NCI-H2029 treated with DMSO at 0.1 percent for 48 hours (cell line): ENCODE results near the gene CYB5B.
"Not testable (repeated sequence)": the region's sequence is repeated elsewhere in the genome, so short reads cannot be mapped to it uniquely, and the experiment has no call there.

Experiments used
- DNase-seq: peaks from one replicate; lab custom pipeline; 2025; lab: John Stamatoyannopoulos, UW

Gene CYB5B

DNA sequence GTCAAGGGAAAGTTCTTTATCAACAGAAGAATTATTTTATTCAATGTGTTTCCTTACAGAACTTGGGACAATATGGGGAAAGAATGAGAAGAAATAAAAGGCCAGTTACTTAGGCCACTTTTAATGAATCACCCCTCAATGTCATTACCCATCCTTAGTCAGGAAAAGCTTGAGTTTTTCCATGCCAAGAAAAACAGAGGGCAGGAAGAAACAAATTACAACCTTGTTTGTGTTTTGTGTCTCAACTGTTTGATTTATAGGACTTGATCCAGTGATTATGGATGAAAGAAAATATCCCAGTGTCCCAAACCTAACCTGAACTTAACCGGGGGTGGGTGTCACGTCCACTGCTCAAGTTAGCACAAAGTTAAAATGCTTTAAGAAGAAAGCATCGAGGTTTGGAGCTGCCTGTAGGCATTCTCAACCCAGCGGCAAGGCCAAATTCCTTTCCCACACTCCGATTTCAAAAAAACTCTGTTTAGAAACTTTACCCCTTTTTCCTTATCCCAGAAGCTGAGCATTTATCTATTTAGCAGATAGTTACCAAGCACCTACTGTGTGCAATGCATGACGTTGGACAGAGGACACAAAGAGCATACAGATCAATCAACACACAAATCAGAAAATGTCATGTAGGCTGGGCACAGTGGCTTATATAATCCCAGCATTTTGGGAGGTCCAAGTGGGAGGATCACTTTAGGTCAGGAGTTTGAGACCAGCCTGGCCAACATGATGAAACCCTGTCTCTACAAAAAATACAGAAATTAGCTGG is 14.0 kb upstream of the CYB5B start:
- no peak for DNase-seq

DNA sequence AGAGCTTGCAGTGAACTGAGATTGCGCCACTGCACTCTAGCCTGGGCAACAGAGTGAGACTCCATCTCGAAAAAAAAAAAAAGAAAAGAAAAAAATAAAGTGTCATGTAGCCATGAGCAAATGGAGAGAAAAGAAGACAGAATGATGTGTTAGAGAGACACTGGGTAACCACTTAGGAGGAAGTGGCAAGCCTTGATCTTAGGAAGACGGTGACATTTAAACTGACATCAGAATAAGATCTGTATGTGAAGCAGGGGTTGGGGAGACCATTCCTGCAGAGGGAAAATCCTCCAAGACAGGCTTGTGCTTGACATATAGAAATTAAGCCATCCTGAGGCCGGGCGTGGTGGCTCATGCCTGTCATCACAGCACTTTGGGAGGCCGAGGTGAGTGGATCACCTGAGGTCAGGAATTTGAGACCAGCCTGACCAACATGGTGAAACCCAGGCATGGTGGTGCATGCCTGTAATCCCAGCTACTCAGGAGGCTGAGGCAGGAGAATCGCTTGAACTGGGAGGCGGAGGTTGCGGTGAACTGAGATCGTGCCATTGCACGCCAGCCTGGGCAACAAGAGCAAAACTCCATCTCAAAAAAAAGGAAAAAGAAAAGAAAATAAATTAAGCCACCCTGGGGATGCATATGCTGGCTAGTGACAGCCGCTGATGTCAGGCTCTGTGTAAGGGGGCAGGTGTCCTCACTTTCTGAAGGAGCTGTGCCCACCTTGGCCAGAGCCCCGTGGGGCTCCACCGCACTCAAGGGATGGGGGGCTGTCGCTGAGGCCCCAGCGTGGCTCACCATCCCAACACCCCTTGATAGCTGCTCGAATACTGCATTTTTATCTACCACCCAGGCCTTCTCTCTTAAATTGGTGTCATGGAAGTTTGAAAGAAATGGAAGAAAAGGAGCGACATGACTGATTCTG is 13.1 kb upstream of the CYB5B start:
- DNase-seq = no peak

DNA sequence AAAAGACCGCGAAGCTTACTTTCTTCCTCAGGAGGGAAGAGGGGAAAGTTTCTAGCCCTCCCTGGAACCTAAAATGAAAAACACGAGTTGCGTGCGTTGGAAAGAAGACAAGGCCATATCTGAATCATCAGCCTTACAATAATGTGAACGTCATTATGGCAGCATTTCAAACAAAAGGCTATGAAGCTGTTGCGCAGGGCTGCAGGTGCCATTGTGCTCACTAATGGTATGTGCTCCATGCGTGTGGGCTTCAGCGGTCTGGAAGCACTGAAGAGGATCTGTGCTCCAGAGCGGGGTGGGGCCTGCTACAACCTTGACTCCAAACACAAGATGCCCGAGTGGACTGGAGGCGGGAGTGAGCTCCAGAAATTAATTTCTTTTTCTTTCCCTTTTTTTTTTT is 12.1 kb upstream of the CYB5B start:
- DNase-seq = no peak

DNA sequence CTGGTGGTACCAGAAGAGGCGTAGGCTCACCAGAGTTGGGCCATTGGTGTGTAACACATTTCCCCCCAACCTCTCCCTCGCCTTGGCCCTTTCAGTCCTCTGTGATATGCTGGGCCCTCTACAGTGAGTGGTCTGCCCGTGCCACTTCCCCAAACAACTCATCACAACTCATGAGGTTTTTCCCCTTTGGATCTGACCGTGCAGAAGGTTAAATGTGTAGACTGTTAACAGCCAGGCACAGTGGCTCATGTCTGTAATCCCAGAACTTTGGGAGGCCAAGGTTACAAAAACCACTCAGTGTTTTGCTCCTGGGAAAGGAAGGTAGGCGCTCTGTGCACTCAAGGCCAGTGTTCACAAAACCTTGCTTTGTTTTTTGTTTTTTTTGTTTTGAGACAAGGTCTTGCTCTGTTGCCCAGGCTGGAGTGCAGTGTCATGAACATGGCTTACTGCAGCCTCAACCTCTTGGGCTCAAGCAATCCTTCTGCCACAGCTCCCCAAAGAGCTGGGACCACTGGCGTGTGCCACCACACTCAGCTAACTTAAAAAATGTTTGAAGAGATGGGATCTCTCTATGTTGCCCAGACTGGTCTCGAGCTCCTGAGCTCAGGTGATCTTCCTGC is 11.3 kb upstream of the CYB5B start:
- DNase-seq = no peak

DNA sequence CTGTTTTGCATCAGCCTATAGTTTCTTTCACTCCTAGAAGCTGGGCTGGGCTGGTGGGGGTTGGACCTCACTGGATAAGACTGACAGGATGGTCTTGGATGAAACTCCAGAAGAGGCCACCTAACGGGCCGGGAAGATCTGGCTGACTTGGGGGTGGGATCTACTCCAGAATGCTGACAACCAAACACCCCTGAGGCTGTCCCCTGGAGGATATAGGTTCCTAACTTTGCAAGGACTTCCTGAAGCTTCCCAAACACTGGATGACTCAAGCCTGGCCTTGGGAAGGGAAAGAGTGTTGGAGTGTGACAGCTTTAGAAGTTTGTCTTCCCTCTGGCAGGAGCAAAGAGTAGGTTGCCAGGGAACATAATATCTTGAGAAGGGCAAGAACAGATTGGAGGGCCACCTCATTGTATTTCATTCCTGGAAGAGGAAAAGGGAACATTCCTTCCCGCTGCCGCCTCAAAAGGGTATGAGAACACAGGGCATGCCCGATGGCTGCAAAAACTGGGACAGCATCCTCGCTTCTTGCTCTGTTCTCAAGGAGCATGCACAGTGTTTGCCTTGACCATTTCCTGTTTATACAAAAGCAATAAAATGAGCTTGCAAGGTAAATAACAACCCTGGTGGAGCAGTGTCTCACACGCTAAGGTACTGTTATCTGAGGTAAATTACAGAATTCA is 6.8 kb upstream of the CYB5B start:
- DNase-seq = no peak

DNA sequence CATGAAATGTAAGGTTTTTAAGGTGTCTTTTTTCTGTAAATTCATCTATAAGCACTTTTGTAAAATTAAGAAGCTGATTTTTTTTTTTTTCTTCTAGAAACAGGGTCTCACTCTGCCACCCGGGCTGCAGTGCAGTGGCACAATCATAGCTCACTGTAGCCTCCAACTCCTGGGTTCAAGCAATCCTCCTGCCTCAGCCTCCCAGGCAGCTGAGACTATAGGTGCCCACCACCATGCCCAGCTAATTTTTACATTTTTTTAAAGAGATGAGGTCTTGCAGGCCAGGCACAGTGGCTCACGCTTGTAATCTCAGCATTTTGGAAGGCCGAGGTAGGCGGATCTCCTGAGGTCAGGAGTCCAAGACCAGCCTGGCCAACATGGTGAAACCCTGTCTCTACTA is 4.5 kb upstream of the CYB5B start:
- DNase-seq = no peak

DNA sequence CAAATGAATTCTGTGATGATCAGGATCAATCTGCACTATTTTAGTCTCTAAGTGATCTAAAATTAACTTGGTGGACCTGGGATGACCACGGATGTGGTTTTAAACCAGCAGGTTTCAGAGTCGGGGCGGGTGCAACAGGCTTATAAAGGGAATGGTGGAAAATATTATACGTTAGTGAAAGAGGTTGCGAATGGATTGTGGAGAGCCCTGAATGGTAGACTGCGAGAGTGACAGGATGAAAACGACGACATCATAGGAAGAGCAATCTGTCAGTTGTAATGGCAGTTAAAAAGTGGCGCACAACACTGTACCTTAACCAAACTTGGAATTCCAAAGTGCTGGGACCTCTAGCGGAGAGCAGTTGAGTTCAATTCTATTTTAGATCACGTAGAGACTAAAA is 1.2 kb upstream of the CYB5B start:
- DNase-seq = no peak

DNA sequence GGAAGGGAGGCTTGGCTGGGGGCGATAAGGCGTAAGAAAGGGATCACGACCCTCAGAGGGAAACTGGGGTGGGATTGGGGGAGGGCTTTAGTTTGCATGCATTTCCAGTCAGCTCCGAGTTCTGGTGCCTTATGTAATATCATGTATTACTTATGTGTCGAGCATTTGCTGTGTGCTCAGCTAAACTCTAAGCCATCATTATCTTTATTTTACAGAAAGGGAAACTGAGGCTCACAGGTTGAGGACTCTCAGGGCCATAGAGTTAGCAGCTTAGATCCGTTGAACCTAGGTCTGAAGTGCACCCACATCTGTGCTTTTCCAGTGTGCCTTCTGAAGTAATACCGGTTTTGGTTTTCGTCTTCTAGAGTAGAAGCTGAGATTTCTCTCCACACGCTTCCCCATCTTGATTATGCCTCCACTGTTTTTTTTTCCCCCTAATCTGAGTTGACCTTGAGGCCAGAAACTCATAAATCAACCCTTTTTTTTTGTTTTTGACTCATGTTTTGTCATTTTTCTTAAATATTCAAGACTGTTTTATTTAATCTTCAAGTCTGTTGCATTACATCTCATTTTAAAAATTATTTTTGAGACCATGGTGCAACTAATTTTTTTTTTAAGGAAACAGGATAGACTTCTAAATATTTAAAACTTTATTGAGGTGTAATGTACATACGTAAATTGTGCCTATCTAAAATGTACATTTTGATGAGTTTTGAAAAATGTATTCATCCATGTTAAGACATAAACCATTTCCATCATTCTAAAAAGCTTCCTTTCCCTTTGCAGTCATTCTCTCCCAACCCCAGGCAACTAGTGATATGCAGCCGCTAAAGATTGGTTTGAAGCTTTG is 741 bp downstream of the CYB5B start:
- no peak for DNase-seq

DNA sequence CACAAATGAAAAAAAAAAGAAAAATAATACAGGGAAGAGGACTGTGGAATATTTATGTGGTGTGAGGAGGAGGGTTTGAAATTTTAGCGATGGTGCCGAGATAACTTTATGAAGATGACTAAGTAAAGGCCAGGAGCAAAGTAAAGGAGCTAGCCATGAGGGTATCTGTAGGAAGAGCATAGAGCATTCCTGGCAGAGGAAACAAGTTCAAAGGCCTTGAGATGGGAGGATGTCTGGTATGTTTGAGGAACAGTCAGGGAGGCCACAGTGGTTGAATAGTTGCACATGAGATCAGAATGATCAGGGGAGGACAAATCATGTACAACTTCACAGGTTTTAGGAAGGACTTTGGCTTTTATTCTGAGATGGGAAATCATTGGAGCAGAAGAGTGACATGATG is 4.2 kb downstream of the CYB5B start:
- no peak for DNase-seq

DNA sequence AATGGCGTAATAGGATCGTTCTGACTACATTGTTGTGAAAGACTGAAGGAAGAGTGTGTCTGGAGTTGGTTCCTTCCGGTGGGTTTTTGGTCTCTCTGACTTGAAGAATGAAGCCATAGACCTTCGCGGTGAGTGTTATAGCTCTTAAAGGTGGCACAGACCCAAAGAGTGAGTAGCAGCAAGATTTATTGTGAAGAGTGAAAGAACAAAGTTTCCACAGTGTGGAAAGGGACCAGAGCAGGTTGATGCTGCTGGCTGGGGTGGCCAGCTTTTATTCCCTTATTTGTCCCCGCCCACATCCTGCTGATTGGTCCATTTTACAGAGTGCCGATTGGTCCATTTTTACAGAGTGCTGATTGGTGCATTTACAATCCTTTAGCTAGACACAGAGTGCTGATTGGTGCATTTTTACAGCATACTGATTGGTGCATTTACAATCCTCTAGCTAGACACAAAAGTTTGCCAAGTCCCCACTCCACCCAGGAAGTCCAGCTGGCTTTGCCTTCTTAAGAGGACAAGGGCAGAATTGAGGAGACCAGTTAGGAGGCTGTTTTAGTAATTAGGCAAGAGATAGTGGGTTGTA is 4.7 kb downstream of the CYB5B start:
- not testable (repeated sequence) for DNase-seq

DNA sequence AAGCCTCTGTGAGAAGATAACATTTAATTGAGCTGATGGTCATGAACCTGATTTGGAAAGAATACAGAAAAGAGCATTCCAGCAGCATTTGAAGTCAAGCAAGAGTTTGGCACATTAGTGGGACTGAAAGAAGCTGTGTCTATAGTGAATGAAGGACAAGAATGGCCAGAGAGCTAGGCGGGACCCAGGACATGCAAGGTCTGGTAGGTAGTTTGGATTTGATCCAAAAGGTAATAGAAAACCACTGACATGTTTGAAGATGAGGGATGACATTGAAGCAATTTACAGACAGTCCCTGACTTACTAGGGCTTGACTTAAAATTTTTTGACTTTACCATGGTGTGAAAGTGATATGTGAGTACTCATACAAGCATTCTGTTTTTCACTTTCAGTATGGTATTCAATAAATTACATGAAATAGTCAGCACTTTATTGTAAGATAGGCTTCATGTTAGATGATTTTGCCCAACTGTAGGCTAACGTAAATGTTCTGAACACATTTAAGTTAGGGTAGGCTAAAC is 7.6 kb downstream of the CYB5B start:
- no peak for DNase-seq

DNA sequence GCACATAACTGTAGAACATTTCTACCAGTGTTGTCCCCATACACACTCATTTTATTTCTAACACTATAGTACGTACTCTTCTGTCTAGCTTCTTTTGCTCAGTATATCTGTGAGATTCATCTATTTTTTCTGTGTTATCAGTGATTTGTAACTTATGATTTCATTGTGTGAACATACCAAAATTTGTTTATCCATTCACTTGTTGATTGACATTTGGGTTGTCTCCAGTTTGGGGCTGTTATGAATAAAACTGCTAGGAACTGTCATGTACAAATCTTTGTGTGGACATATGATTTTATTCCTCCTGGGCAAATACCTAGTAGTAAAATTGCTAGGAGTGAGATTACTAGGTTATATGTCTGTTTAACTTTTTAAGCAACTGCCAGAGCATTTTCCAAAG is 9.6 kb downstream of the CYB5B start:
- DNase-seq = no peak

DNA sequence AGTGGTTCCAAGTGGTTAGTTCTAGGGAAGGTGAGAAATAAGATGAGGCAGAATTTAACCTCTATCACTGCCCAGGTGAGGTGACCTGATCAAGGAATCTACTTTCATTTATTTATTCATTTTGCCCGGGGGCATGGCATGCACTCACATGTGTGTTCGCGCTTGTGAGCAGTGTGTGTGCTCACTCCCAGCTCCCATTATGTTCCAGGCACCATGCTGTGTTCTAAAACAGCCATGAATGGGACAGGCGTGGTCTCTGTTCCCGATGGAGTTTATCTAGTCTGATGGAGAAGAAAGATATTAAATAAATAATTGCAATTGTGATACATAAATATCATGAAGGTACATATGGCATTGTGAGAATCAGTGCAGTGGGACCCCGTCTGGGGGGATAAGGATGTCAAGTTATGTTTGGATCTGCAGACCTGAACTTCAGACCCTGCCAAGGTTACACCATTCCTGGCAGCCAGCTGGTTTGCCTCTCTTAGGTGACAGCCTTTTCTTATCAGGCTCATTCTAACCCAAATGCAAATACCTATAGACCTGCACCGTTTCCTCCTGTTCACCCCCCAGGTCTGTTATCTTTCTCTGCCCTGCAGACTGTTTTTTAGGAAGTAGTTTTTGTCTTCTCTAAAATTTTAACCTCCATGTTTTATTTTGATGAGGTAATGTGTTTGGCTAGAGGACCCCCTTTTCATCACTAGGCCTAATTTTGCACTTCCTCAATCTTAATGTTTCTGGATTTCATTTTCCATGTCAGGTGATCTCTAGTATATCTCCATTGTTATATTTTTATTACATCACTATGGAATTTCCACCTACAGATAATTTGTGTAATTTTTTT is 11.8 kb downstream of the CYB5B start:
- no peak for DNase-seq

DNA sequence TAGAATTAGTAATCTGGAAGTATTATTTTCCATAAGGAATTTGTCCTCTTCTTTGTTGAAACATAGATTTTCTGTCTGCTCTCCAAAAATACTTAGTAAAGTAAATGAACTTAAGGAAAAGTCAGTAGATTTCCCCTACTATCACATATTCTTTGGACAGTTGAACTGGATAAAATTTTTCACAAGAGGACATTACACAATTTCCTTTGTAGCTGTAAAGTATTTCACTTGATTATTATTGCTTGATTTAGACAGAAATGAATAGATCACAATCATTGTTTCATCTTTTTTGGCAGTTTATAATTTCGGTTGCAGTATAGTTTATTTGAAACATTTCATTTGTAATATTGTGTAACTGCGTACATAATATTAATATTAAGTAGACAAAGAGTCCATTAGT is 12.5 kb downstream of the CYB5B start:
- no peak for DNase-seq

DNA sequence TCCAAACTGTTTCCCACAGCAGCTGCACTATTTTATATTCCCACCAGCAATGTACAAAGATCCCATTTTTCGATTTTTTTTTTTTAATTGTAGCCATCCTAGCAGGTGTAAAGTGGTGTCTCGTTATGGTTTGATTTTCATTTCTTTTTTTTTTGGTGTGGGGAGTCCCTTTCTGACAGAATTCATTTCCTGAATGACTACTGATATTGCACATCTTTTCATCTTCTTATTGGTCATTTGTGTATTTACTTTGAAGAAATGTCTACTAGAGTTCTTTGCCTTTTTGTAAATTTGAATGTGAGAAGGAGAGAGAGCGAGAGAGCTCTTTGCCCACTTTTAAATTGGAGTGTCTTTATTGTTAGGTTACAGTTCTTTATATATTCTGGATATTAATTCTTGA is 14.0 kb downstream of the CYB5B start:
- DNase-seq = no peak

DNA sequence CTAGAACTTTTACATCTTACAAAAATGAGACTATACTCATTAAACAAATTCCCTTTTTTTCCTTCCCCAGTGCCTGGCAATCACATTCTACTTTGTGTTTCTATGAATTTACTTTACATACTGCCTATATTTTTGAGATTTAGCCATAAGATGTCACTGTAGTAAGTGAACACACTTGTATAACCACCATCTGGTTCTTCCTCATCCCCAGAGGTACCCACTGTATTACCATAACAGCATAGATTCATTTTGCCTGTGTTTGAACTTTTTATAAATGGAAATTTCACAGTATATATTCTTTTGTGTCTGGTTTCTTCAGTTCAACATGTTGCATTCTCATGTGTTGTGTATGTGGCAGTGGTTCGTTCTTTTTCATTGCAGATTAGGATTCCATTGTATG is 15.8 kb downstream of the CYB5B start:
- no peak for DNase-seq

DNA sequence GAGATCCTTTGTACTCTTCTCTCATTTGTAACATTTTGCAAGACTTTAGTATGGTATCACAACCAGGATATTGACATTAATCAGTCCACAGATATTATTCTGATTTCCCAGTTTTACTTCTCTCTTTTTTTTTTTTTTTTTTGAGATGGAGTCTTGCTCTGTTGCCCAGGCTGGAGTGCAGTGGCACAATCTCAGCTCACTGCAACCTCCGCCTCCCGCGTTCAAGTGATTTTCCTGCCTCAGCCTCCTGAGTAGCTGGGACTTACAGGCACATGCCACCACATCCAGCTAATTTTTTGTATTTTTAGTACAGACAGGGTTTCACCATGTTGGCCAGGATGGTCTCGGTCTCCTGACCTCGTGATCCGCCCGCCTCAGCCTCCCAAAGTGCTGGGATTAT is 16.6 kb downstream of the CYB5B start:
- not testable (repeated sequence) for DNase-seq

DNA sequence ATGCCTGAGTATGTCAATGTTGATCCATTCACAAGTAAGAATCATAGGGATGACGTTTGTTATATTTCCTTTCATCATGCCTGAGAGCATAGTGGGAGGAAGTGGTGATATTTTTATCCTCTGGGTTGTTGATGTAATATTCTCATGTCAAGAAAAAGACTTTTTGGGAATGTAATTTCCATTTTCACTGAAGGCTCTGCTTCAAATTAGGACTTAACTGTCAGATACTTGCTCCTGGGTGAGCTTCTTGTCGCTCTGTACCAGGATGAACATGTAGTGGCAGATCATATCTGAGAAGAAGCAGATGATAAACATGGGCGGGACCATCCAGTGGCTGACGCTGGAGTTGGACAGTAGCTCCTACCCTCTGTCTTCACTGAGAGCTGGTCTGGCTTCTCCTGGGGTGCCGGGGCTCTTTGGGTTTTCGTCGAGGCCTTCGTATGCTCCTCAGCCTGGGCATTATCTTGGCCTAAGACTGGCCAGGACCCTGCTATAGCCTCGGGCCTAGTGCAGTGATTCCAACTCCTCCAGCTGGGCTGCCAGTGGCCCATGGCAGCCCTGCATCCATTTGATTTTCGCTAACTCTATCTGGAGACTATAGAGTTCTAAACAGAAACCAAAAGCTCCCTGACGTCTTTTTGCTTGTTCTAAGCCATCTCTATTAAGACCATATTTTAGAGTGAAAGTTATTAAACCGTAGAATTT is 19.7 kb downstream of the CYB5B start:
- no peak for DNase-seq

DNA sequence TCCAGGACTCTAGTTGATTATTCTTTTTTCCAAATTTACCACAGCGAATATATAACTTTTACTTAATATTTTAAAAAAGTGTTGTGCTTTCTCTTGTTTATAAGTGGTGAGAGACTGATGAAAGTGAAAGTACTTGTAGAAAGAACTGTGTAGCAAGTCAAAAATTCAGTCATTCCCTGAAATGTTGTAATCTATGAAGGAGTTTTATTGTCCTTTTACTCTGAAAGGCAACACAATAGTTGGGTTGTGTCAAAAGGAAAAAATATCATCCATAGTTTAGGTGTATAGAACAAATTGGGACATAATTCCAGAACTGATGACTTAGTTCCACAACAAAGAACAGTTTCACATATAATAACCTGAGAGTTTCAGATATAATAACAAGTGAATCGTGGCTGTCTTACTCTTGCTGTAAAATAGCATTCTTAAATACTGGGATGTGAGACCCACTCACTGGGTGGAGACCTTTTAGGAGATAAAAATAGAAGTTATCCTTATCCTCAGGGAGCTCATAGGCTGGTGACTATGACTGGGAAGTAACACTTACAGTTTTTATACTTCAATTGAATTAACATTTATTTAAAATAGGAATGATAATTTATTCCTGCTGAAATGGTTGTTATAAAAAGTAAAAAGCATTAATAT is 20.6 kb downstream of the CYB5B start:
- no peak for DNase-seq
